Ramos (cell line): ENCODE measurements around the gene B3GNT7.
"Not testable (repeated sequence)": the region's sequence is repeated elsewhere in the genome, so short reads cannot be mapped to it uniquely, and the experiment has no call there.

Experiments used
- in situ Hi-C: fragments of 300-500 bp; cut with MboI; formaldehyde crosslinking; loops from one replicate; pipeline ENCODE4 v1.14.3; 2022; ENCODE audit warnings: low sequenced_read_pairs; ENCODE audit not compliant: unreplicated experiment

Gene B3GNT7

GRCh38 chr2:231364961-231365810 lies 30.3 kb upstream of the B3GNT7 start:
- in situ Hi-C loops = no loop called here

GRCh38 chr2:231367178-231367577 lies 28.3 kb upstream of the B3GNT7 start:
- in situ Hi-C loops = no loop called here

- in situ Hi-C loops = no loop called here
These were observed 25.7 kb upstream of the B3GNT7 start for GRCh38 chr2:231369580-231370428.

- in situ Hi-C loops = no loop called here
These were observed 25.1 kb upstream of the B3GNT7 start for GRCh38 chr2:231370429-231370748.

GRCh38 chr2:231370749-231371429 lies 24.6 kb upstream of the B3GNT7 start:
- in situ Hi-C loops = no loop called here

- in situ Hi-C loops = no loop called here
These were observed 24.0 kb upstream of the B3GNT7 start for GRCh38 chr2:231371430-231372054.

GRCh38 chr2:231372326-231372725 lies 23.2 kb upstream of the B3GNT7 start:
- in situ Hi-C loops = no loop called here

GRCh38 chr2:231373184-231373583 lies 22.3 kb upstream of the B3GNT7 start:
- in situ Hi-C loops = no loop called here

GRCh38 chr2:231373786-231374349 lies 21.6 kb upstream of the B3GNT7 start:
- in situ Hi-C loops = no loop called here

GRCh38 chr2:231374771-231375170 lies 20.7 kb upstream of the B3GNT7 start:
- in situ Hi-C loops = no loop called here

- in situ Hi-C loops = not testable (repeated sequence)
These were observed 19.4 kb upstream of the B3GNT7 start for GRCh38 chr2:231375994-231376615.

- in situ Hi-C loops = no loop called here
These were observed 18.7 kb upstream of the B3GNT7 start for GRCh38 chr2:231376857-231377256.

- in situ Hi-C loops = no loop called here
These were observed 17.3 kb upstream of the B3GNT7 start for GRCh38 chr2:231378026-231378722.

- in situ Hi-C loops = no loop called here
These were observed 16.0 kb upstream of the B3GNT7 start for GRCh38 chr2:231379266-231380215.

- in situ Hi-C loops = no loop called here
These were observed 15.2 kb upstream of the B3GNT7 start for GRCh38 chr2:231380307-231380706.

GRCh38 chr2:231380991-231381847 lies 14.3 kb upstream of the B3GNT7 start:
- in situ Hi-C loops = no loop called here

GRCh38 chr2:231382116-231382515 lies 13.4 kb upstream of the B3GNT7 start:
- in situ Hi-C loops = no loop called here
